Dedifferentiated amniotic fluid mesenchymal stem cell (primary cell): ENCODE data around the gene TRAPPC2L.

Experiments
- DNase-seq: peaks from one replicate; pipeline ENCODE4 v3.0.0-alpha.2; 2016; ENCODE audit errors: extremely low spot score

Gene TRAPPC2L, protein sequence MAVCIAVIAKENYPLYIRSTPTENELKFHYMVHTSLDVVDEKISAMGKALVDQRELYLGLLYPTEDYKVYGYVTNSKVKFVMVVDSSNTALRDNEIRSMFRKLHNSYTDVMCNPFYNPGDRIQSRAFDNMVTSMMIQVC

DNA sequence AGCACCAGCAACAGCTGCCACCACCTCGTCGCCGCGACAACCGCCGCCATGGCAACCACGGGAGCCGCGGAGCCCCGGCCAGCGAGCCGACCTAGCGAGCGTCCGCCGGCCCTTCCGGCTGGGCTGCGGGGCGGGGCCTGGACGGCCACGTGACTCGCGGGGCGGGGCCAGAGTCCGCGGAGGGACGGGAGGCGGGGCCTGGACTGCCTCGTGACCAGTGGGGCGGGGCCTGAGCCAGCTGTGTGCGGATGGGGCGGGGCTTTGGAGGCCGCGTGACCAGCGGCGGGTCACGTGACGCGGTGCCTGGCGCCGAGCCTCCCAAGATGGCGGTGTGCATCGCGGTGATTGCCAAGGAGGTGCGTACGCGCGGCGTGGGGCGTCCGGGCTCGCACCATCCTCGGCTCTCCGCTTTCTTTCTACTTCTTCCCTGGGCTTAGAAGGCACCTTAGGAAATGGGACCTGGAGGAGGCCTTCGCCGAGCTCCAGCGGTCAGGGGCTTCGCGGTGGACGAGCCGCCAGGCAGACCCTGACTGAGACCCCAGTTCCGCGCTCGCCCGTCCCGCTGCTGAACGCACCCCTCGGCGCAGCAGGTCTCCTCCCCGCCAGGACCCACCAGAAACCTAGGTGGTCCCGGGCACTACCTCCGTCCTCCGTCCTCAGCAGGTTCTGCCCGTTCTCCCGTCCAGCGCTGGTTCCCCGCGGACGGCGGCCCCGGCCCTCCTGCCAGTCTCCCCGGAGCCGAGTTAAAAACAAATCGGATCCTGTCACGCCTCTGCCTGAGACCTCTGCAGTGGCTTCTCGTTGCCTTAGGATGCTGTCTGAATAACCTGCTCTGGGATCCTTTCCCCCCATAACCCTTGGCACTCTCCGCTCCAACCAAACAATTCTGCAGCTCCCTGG lies at the start of gene TRAPPC2L, which contains the start of gene GALNS:
Gene TRAPPC2L (plus strand): TSS at position 300 of the 900 bp plus-strand sequence. CDS start 24 bp downstream, at position 324.
Gene GALNS (minus strand): TSS at position 120 of the 900 bp plus-strand sequence. CDS start 70 bp downstream, at position 50.
- DNase-seq = peak; percentile 96

DNA sequence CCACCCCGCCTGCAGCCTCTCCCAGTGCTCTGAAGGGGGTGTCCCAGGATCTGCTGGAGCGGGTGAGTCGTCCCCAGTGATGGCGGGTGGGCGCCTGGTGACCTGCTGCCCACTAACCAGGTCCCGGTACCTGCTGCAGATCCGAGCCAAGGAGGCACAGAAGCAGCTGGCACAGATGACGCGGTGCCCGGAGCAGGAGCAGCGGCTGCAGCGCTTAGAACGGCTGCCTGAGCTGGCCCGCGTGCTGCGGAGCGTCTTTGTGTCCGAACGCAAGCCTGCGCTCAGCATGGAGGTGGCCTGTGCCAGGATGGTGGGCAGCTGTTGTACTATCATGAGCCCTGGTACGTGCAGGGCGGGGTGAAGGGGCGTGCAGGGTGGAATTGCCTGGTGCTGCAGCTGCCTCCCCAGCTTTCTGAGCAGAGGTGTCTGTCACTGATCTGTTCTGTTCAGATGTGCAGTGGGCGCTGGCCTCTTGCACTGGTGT lies 49.7 kb upstream of the TRAPPC2L start:
- DNase-seq = no peak

DNA sequence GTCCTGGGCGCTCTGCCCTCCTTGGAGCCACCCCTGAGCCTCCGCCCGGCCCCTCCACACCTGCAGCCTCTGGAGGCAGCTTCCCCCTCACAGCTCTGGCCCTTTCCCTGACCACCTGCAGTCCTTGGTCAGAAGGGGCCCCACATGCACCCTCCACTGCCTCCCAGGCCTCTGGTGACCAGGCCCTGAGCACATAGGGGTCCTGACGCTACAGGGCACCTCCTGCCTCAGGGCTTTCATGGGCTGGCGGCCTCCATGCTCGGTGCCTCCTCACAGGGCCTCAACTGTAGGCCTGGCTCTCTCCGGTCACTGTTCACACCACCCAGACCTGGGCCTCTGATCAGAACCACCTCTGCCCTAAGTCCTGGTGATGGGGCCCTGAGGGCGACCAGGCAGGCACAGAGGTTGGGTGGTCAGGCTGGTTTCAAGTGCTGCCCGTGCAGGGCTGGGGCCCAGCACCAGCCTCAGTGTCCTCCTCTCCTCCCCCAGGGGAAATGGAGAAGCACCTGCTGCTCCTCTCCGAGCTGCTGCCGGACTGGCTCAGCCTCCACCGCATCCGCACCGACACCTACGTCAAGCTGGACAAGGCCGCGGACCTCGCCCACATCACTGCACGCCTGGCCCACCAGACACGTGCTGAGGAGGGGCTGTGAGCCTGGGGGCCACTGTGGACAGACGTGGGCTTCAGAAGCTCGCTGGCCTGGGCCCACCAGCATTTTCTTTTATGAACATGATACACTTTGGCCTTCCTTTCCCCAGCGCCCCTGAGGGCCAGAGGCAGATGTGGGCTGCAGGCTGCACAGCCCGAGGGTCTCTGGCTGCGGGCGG lies 49.1 kb upstream of the TRAPPC2L start:
- DNase-seq = no peak

DNA sequence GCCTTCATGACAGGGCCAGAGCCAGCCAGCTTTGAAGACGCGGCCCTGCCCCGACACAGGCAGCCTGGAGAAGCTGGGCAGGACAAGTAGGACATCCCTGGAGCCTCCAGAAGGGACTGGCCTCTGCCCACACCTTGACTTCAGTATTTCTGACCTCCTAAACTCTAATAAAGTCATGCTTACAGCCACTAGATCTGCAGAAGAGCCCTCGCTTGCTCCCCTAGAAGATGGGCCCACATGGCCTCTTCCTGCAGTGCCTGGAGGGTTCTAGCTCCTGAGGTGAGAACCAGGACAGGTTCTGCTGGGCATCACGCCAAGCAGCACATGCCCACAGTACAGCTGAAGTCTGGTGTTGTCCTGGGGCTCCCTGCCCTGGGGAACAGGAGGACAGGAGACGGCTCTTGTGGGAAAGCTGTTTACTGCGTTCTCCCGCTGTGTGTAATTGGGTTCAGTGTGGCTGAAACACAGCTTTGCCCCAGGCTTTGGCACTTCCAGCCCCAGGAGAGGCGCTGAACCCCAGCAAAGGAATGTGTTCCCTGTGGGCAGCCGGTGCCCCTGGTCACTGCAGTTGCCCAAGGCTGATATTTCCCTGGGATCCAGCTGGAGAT lies 47.8 kb upstream of the TRAPPC2L start:
- no peak for DNase-seq

DNA sequence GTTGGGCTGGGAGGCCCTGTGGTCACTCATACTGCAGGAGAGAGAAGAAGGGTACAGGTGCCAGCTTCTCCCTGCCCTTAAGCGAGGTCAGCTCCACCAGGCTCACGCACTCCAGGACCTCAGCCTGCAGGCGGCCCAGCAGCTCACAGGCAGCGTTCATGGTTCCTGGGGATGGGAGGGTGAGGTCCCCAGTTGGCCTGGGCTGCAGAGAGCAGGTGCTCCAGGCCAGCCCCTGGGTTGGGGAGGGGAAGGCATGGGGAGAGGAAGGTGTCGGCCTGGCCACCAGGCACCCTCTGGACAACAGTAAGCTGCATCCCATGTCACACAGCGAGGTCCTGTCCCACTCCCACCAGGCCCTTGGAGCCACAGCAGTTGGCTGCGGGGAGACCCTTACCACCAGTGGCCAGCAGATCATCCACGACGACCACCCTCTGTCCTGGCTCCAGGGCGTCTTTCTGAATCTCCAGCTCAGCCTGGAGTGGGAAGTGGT lies 47.2 kb upstream of the TRAPPC2L start:
- DNase-seq = no peak

DNA sequence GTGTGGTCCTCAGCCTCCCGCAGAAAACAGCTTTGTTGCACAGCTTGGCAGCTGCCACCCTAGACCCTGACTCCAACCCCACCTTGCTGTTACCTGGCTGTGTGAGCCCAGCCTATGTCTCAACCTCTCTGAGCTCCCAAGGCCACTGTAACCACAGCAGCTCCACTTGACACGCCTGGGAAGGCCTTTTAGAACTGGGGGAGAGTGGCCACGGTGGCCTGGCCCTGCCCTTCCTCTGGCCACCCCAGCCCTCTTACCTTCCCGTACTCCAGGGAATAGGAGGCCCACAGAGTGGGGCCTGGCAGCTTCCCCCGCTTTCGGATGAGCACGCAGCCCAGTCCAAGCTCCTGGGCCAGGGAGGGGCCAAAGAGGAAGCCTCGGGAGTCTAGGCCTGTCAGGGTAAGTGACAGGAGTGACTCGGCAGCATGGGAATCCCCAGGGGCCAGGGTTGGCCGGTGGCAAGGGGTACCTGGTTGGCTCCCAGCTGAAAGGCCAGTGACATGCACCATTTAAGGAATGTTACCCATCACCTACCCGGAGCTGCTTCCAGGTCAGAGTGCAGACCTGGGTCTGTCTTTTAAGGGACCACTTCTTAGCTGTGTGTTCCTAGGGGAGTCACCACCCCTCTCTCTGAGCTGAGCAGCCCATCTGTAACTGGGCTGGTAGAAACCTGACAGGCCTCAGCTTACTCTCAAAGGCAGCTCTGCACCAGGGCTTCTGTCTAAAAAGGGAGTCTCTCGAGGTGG lies 46.6 kb upstream of the TRAPPC2L start:
- no peak for DNase-seq

DNA sequence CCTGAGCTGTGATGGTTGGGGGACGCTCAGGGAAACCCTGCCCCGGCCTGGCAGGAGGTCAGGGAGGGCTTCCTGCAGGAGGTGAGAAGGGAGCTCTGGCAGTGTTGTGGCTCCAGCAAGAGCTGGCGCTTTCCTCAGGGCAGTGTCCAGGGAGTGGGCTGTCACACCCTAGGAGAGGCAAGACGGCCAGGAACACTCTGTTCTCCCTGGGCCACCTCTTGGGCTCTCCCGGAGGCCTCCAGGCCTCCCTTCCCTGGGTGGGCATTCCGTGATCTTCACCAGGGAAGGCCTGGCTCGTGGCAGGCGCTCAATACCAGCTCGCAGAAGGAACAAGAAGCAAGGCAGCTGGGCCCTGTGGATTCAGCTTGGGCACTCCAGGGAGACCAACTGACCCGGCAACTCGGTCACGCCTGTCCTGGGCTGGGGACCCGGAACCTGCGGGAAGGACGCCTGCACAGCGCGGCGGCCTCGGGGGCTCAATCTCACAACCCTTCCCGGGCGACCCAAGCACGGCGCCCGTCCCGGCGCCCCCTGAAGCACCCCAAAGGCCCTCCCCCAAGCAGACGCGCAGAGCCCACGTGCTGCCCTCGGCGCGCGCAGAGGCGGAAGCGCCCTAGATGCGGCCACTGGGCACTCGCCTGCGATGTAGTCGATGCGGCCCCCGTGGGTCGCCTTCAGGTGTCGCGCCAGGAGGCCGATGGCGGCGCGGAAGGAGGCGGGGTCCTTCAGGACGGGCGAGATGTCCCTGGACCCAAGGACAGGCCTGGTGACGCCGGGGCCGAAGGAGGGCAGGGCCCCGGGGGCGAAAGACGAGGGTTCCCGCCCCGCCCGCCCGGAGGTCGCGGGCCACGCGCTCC lies 45.8 kb upstream of the TRAPPC2L start:
- DNase-seq = peak; percentile 28

DNA sequence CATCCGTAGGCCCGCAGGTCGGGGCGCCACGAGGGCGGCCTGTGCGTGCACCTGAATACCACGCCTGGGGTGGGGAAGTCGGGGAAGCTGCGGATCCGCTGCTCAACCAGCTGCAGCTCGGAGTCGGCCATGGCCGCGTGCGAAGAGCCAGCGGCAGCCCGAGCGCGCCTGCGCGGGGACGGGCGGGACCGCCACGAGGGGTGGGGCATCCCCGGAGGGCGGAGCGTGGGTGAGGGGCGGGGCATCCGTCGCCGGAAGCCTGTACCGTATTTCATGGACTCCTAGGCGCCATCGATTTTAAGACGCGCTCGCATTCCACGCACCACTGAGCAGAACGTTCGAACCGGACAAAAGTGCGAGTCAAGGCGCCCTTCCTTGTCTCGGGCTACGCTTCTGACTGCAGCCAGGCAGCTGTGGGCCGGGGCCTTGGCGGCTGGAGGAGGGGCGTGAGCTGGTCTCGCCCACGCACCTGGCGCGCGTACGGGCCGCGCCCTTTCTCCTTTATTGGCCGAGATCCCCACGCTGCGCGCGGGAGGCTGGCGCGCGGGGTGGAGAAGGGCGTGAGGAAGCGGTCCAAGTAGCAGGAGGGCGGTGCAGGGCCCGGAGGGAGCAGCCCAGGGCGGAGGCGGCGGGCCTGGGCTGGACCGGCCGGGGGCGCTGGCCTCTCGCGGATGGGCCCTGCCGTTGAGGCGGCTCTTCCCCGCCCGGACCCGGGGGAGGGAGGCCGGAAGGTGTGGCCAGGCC lies 45.0 kb upstream of the TRAPPC2L start, which contains the start of gene APRT:
Gene APRT (minus strand): TSS at position 160 of the 744 bp plus-strand sequence. CDS start 29 bp downstream, at position 131.
- DNase-seq = peak; percentile 91

DNA sequence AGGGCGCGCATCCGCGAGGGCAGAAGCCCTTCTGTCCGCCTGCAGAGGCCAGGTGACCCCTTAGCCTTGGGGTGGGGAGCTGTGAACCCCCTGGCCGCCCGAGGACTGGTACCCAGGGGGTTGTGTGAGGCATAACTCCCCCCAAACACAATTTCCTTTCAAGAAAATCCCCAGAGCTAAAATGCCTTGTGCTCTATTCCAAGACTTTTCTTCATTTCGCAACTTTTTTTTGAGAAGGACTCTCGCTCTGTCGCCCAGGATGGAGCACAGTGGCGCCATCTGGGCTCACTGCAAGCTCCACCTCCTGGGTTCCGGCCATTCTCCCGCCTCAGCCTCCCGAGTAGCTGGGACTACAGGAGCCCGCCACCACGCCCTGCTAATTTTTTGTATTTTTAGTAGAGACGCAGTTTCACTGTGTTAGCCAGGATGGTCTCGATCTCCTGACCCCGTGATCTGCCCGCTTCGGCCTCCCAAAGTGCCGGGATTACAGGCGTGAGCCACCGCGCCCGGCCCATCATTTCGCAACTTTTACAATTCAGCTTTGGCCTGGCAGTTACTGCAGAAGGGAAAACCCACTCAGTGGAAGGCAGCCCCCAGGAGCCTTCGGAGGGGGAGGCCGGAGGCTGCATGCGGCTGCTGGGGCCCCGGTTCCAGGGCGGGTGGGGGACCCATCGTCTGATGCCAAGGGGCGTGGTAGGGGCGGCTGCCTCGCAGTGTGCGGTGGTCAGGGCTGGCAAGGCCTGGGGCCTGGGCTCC lies 44.2 kb upstream of the TRAPPC2L start:
- DNase-seq = peak; percentile 18

DNA sequence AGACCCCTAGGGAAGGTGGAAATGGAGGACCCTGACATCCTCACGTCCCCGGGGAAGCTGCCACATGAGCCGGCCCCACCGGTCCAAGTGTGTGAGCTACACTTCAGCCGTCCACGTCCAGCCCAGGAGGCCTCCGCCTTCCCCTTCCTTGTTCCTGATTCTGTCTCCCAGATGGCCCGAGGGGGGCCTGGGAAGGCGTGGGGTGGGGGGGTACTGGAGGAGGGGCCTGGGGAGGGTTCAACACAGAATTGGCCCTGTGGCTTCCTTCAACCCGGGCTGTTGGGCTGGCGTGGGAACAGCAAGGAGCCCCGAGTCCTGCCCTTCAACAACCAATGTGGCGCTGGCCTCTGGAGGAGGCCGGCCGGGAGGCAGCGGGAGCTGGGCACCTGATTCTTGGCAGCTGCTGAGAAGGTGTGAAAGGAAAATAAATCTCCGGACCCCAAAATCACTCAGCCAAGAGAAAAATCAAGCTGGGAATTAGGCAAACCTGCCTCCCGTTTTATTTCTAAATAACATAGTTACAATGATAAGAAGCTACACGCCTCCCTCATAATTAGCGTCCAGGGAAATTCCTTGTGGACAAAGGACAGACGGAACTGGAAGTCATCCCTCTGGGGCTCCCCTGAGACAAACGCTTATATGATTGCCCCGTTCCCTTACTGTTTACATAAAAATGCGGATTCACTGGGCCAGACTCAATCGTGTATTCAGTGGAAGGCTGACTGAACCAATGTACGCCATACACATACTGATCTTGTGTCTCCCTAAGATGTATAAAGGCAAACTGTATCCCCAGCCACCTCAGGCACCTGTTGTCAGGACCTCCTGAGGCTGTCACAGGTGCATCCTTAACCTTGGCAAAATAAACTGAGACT lies 43.4 kb upstream of the TRAPPC2L start:
- no peak for DNase-seq

DNA sequence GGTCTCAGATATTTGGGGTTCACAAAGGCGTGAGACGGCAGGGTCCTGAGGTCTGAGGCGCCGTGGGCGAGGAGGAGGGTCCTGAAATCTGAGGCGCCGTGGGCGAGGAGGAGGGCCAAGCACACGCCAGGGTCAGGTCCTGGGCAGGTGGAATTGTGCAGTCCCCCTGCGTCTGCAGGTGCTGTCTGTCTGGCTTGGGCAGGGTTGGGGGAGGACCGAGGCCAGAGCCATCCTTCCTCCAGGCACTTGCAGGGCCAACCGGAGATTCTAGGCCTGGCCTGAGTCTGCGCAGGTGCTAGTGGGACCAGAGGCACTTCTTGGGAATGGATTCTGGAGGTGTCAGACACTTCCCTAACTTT lies 42.8 kb upstream of the TRAPPC2L start:
- no peak for DNase-seq

DNA sequence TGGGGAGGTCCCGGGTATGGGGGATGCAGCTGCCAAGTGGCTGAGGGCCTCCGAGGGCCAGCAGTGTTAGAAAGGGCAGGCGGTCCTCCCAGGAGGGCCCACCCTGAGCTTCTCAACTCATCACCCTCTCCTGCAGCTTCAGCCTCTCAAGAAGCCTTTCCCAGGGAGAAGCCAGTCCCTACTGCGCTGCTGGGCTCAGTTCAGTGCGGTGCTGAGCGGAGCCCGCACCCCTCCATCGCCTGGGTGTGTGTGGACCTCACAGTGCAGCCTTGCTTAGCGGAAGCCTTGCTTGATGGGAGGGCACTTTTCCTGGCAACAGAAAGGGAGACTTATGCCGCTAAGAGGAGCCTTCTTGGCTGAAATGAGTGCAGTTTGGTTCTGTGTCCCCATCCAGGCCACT lies 41.7 kb upstream of the TRAPPC2L start:
- no peak for DNase-seq

DNA sequence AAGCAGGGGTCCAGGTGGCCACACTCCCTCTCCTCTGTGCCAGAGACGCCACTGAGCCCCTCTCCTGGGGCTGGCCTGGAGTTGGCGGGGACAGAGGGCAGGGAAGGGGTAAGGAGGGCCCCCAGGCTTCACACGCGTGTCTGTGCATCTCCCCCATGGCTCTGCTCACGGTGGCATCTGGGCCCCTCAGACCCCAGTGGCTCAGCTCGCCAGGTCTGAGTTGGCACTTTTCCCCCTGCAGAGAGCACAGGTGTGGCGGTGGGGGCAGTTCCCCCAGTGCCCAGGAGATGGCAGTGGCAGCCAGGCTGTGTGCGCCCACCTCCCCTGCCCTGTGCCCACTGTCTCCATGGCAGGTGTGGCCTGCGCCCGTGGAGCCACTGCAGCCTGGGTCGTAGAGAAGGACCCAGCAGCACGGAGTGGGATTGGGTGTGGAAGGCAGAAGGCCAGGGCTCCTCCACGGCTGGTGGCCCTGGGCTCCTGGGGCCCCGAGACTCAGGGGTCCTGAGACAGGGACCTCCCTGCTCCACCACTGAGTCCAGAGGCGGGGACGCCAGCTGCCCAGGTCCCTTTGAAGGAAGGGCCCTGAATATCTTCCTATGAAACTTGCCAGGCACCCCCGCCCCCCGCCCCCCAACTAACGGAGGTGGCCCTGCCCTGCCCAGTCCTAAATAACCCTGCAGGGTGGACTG lies 40.9 kb upstream of the TRAPPC2L start:
- no peak for DNase-seq

DNA sequence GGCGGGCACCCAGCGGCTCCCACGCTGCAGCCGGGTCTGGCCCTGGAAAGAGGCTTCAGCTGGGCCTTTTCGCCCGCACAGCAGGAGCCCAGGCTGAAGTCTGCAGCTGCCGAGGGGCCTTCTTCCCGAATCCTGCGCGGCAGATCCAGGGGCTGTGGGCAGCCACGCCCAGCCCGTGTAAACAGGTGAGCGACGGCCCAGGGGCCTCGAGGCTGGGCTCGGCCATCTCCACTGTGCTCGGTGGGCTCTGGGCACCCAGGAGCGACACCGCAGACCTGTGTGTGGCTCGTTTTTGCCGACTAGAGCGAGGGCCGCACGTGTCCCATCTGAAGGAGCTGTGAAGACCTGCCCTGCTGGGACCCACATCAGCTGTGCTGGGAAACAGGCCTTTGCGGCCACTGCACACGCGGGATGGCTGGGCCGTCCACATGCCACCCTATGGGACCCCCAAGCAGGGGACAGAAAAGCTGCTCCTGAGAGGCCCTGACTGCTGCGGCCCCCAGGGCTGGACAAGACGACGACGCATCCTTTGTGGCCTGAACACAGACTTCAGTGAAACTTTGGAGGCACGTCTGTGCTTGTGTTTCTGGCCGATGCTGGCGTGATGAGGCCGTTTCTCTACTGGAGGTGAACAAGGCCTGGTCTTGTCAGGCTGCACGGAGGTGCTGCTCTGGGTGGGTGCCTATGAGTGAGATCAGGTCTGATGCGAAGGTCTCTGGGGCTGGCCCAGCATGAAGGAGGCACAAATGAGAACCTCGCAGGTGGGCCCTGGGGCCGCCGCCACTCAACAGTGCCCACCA lies 40.0 kb upstream of the TRAPPC2L start:
- DNase-seq = no peak

DNA sequence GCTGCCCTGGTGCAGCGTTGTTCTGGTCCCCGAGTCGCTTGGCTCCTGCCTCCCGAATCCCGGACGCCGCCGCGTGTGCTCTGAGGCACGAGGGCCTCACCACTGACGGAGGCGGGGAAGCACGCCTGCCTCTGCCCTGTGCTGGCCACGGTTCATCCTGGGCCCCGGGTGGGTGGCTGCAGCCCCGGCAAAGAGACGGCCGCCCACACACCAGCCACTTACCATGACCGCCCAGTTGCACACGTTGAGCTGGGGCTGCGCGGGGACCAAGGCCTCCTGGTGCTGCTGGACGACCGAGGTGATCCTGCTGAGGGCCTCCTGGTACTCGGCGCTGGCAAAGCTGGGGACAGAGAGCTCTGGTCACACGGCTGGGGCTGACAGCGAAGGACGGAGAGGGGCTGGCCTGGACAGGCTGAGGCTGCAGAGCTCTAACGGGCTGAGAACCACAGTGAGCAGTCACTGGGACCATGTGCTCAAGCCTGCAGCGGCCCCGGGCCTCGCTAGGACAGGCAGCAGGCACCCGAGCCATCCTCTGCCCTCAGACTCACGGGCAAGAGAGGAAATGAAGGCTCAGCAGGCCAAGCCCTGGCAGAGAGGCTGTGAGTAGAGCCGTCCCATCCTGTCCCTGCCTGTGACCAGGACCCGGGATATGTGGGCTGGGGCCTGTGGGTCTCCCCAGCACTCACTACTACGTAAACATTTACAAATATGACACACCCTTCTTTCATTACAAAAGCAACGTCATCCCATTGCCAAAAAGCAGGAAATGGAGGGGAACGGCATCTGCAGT lies 38.9 kb upstream of the TRAPPC2L start:
- DNase-seq = no peak
